CD4-positive, alpha-beta T cell treated with Interleukin-6 for 4 hours (primary cell): ENCODE data around the gene PML.
"Not testable (repeated sequence)": the region's sequence is repeated elsewhere in the genome, so short reads cannot be mapped to it uniquely, and the experiment has no call there.

Experiments
- DNase-seq: peaks from one replicate; pipeline ENCODE4 v3.0.0-alpha.2; 2020; ENCODE audit warnings: mixed read lengths

Gene PML

GRCh38 chr15:73959012-73959581, 35.4 kb upstream of the PML start:
- peak; percentile 63 for DNase-seq

GRCh38 chr15:73959801-73960200, 34.7 kb upstream of the PML start:
- DNase-seq, result no peak

GRCh38 chr15:73960472-73961070, 33.9 kb upstream of the PML start:
- not testable (repeated sequence) for DNase-seq

GRCh38 chr15:73962433-73962832, 32.1 kb upstream of the PML start:
- no peak for DNase-seq

GRCh38 chr15:73964736-73965093, 29.8 kb upstream of the PML start:
- DNase-seq, result peak; percentile 91

- DNase-seq, result peak; percentile 10
Observed at GRCh38 chr15:73965094-73965757, 29.3 kb upstream of the PML start.

- DNase-seq, result peak; percentile 39
Observed at GRCh38 chr15:73965758-73966113, 28.8 kb upstream of the PML start.

GRCh38 chr15:73968461-73968860, 26.1 kb upstream of the PML start:
- DNase-seq, result no peak

- DNase-seq, result no peak
Observed at GRCh38 chr15:73969151-73969759, 25.3 kb upstream of the PML start.

GRCh38 chr15:73972984-73973682, 21.4 kb upstream of the PML start:
- peak; percentile 84 for DNase-seq

GRCh38 chr15:73973683-73974200, 20.8 kb upstream of the PML start:
- DNase-seq, result not testable (repeated sequence)

- DNase-seq, result peak; percentile 75
Observed at GRCh38 chr15:73975440-73976125, 18.9 kb upstream of the PML start.

GRCh38 chr15:73978896-73979295, 15.6 kb upstream of the PML start:
- DNase-seq, result no peak

GRCh38 chr15:73979636-73980035, 14.9 kb upstream of the PML start:
- no peak for DNase-seq

- DNase-seq, result no peak
Observed at GRCh38 chr15:73981761-73982221, 12.7 kb upstream of the PML start.

- peak; percentile 46 for DNase-seq
Observed at GRCh38 chr15:73982222-73982962, 12.1 kb upstream of the PML start.

- DNase-seq, result no peak
Observed at GRCh38 chr15:73983211-73983727, 11.2 kb upstream of the PML start.

GRCh38 chr15:73983773-73984172, 10.7 kb upstream of the PML start:
- no peak for DNase-seq

GRCh38 chr15:73984208-73984979, 10.1 kb upstream of the PML start:
- DNase-seq, result no peak

- DNase-seq, result no peak
Observed at GRCh38 chr15:73985101-73985873, 9.2 kb upstream of the PML start.
